Smooth muscle cell (in vitro differentiated cells): ENCODE data around the gene MLPH. TPM values are rescaled to one million over a fixed set of nuclear protein-coding genes. Genes with fewer than 3 reads are reported as not detected.

ENCODE experiments used
- DNase-seq: peaks from one replicate; lab custom pipeline; 2025; ENCODE audit not compliant: unreplicated experiment; lab: John Stamatoyannopoulos, UW
- H2AFZ ChIP-seq: fragments of 200-600 bp; sonication (generic); 2 replicates; pipeline ENCODE4 v1.6.0; 2016; ENCODE audit warnings: antibody characterized with exemption, low read depth, mild to moderate bottlenecking
- H3F3A ChIP-seq: fragments of 200-600 bp; sonication (generic); 2 replicates; pipeline ENCODE4 v1.6.0; 2017; ENCODE audit warnings: antibody characterized with exemption, low read depth
- H3K27ac ChIP-seq: fragments of 200-600 bp; sonication (generic); 2 replicates; pipeline ENCODE4 v1.5.1; 2016; ENCODE audit warnings: low read depth, mild to moderate bottlenecking
- H3K27me3 ChIP-seq: fragments of 200-600 bp; sonication (generic); 2 replicates; pipeline ENCODE4 v1.6.1; 2016; ENCODE audit warnings: low read depth, mild to moderate bottlenecking
- H3K36me3 ChIP-seq: fragments of 200-600 bp; sonication (generic); 2 replicates; pipeline ENCODE4 v1.5.1; 2016; ENCODE audit warnings: low read depth
- H3K4me1 ChIP-seq: fragments of 200-600 bp; sonication (generic); 2 replicates; pipeline ENCODE4 v1.5.1; 2016; ENCODE audit warnings: low read depth
- H3K4me2 ChIP-seq: fragments of 200-600 bp; sonication (generic); 2 replicates; pipeline ENCODE4 v1.6.0; 2016; ENCODE audit warnings: mild to moderate bottlenecking
- H3K4me3 ChIP-seq: fragments of 200-600 bp; sonication (generic); 2 replicates; pipeline ENCODE4 v1.5.1; 2016; ENCODE audit warnings: mild to moderate bottlenecking
- H3K79me2 ChIP-seq: fragments of 200-600 bp; sonication (generic); 2 replicates; pipeline ENCODE4 v1.6.0; 2016; ENCODE audit warnings: low read depth, mild to moderate bottlenecking
- H3K9ac ChIP-seq: fragments of 200-600 bp; sonication (generic); 2 replicates; pipeline ENCODE4 v1.6.0; 2016; ENCODE audit warnings: low read depth
- H3K9me3 ChIP-seq: fragments of 200-600 bp; sonication (generic); replicated peaks from 2 replicates; pipeline ENCODE4 v1.5.1; 2016; ENCODE audit warnings: low read depth
- H4K20me1 ChIP-seq: fragments of 200-600 bp; sonication (generic); 2 replicates; pipeline ENCODE4 v1.6.0; 2016; ENCODE audit warnings: low read depth
- CTCF ChIP-seq: fragments of 200-600 bp; sonication (generic); IDR thresholded peaks from 2 replicates; pipeline ENCODE4 v1.5.1; 2017; ENCODE audit warnings: borderline replicate concordance, mild to moderate bottlenecking, antibody characterized with exemption; ENCODE audit not compliant: insufficient read depth, poor library complexity, severe bottlenecking
- WGBS: methylation state at CpG from one replicate; pipeline ENCODE4 v1.1.7; 2016; ENCODE audit warnings: low lambda C conversion rate; 5-methylcytosine and 5-hydroxymethylcytosine counted together
- polyA plus RNA-seq: library from polyadenylated mRNA; unstranded; fragments of >200 nt; fragmentation: Nextera tagmentation; extraction: Ambion mirVana; gene quantifications from 2 replicates; pipeline ENCODE4 v1.2.1, GENCODE V29; 2016
- total RNA-seq: library from RNA; depleted of rRNA; stranded (reverse); fragments of >200 nt; gene quantifications from 2 replicates; pipeline ENCODE4 v1.2.3, GENCODE V29; 2014

The MLPH gene
- total and polyA plus RNA-seq, 2 experiments from 2014 or later, result 32.8 to 36.4 TPM

- no peaks in the 10 kb centered on the region for H4K20me1 ChIP-seq
- H3K9ac ChIP-seq, result no peak overlapping the region
- TF ChIP-seq CTCF, result no peak
- no peak overlapping the region for H3K4me3 ChIP-seq
- no peak overlapping the region for H2AFZ ChIP-seq
- DNase-seq, result no peak
- no peaks in the 10 kb centered on the region for H3K27me3 ChIP-seq
- no peak overlapping the region for H3K27ac ChIP-seq
- no peak overlapping the region for H3K4me2 ChIP-seq
- 87% methylated on average over 6 of the region's 6 CpGs for WGBS
- no peaks in the 10 kb centered on the region for H3K9me3 ChIP-seq
- no peaks in the 10 kb centered on the region for H3K36me3 ChIP-seq
- no peaks in the 10 kb centered on the region for H3K79me2 ChIP-seq
- peaks cover 4% of the 10 kb centered on the region for H3F3A ChIP-seq
- no peaks in the 10 kb centered on the region for H3K4me1 ChIP-seq
Observed at GRCh38 chr2:237539681-237540080, 52.6 kb downstream of the MLPH start.

GRCh38 chr2:237540223-237540775 is 53.2 kb downstream of the MLPH start:
- no peaks in the 10 kb centered on the region for H3K36me3 ChIP-seq
- no peak overlapping the region for H3K9ac ChIP-seq
- no peaks in the 10 kb centered on the region for H3K9me3 ChIP-seq
- no peaks in the 10 kb centered on the region for H3K27me3 ChIP-seq
- H3K27ac ChIP-seq, result no peak overlapping the region
- H2AFZ ChIP-seq, result no peak overlapping the region
- no peak for DNase-seq
- H3K79me2 ChIP-seq, result no peaks in the 10 kb centered on the region
- no peaks in the 10 kb centered on the region for H3K4me1 ChIP-seq
- no peak overlapping the region for H3K4me2 ChIP-seq
- TF ChIP-seq CTCF, result no peak
- no peaks in the 10 kb centered on the region for H4K20me1 ChIP-seq
- H3F3A ChIP-seq, result no peaks in the 10 kb centered on the region
- WGBS, result 97% methylated on average over 13 of the region's 13 CpGs
- H3K4me3 ChIP-seq, result no peak overlapping the region

- Histone ChIP-seq H3K36me3 (no peaks in the 10 kb centered on the region), H3K9ac (no peak overlapping the region), H4K20me1 (no peaks in the 10 kb centered on the region), H3F3A (no peaks in the 10 kb centered on the region), H3K79me2 (no peaks in the 10 kb centered on the region), H2AFZ (no peak overlapping the region), H3K27ac (no peak overlapping the region), H3K4me3 (no peak overlapping the region), H3K9me3 (no peaks in the 10 kb centered on the region), H3K4me1 (no peaks in the 10 kb centered on the region), H3K4me2 (no peak overlapping the region), H3K27me3 (no peaks in the 10 kb centered on the region)
- 93% methylated on average over 6 of the region's 6 CpGs for WGBS
- TF ChIP-seq CTCF, result no peak
- DNase-seq, result no peak
Observed at GRCh38 chr2:237540823-237541222, 53.8 kb downstream of the MLPH start.

- Histone ChIP-seq H3K9me3 (no peaks in the 10 kb centered on the region), H3K27ac (no peak overlapping the region), H3K4me1 (no peaks in the 10 kb centered on the region), H3K36me3 (no peaks in the 10 kb centered on the region), H3K9ac (no peak overlapping the region), H3K4me3 (no peak overlapping the region), H2AFZ (no peak overlapping the region), H3K79me2 (no peaks in the 10 kb centered on the region), H4K20me1 (no peaks in the 10 kb centered on the region), H3K4me2 (no peak overlapping the region), H3F3A (no peaks in the 10 kb centered on the region), H3K27me3 (no peaks in the 10 kb centered on the region)
- no peak for TF ChIP-seq CTCF
- WGBS, result 87% methylated on average over 5 of the region's 5 CpGs
- DNase-seq, result no peak
Observed at GRCh38 chr2:237541243-237541642, 54.2 kb downstream of the MLPH start.
